Activated CD8-positive, alpha-beta memory T cell treated with anti-CD3 and anti-CD28 coated beads for 1 hour (primary cell): Measurements from ENCODE around the gene LRRK1.

Experiments used
- DNase-seq, 2 donors: peaks; one replicate each; pipeline ENCODE4 v3.0.0-alpha.2; 2020; ENCODE audit warnings: low read depth in 1 of 2; ENCODE audit errors: extremely low read depth in 1 of 2

LRRK1 gene

DNA sequence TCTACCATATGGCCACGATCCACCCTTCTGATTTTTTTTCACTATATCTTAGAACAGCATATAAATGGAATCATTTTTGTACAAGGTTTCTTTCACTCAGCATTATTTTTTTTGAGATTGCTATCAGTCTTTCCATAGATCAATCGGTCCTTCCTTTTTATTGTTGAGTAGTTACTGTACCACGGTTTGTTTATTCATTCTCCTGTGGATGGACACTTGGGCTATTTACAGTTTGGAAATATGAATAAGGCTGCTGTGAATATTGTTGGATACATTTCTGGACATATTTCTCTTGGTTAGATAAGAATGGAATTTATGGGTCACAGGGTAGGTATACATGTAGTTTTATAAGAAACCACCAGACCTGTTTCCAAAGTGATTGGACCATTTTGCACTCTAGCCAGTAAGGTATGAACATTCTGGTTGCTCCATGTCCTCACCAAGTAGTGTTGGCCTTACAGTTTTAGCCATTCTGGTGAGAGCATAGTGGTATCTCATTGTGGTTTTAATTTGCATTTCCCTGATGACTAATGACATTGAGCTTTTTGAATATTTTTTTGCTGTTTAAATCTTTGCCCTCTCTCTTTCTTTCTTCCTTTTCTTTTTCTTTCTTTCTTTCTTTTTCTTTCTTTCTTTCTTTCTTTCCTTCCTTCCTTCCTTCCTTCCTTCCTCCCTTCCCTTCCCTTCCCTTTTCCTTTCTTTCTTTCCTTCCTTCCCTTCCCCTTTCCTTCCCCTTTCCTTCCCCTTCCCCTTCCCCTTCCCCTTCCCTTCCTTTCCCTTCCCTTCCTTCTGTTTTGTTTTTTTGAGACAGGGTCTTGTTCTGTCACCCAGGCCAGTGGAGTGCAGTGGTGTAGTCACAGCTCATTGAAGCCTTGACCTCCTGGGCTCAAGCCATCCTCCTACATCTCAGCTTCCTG is 49.2 kb downstream of the LRRK1 start:
- no peak for DNase-seq

DNA sequence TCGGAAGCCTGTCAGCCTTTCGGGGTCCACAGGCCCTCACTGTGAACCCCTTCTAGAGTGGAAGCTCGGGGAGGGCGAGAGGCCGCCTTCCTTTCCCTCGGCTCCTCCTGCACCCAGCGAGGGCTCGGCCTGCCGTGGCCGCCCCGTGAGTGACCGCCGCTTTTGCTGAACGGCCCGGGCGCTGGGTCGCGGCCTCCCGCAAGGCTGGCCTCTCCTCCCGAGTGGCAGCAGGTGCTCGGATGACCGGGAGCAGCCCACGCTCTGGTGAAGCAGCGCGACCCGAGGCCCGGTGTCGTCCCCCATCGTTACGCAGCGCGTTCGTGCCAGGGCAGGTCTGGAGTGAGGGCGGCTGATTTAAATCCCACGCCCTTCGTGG is 53.8 kb downstream of the LRRK1 start:
- DNase-seq = no peak

DNA sequence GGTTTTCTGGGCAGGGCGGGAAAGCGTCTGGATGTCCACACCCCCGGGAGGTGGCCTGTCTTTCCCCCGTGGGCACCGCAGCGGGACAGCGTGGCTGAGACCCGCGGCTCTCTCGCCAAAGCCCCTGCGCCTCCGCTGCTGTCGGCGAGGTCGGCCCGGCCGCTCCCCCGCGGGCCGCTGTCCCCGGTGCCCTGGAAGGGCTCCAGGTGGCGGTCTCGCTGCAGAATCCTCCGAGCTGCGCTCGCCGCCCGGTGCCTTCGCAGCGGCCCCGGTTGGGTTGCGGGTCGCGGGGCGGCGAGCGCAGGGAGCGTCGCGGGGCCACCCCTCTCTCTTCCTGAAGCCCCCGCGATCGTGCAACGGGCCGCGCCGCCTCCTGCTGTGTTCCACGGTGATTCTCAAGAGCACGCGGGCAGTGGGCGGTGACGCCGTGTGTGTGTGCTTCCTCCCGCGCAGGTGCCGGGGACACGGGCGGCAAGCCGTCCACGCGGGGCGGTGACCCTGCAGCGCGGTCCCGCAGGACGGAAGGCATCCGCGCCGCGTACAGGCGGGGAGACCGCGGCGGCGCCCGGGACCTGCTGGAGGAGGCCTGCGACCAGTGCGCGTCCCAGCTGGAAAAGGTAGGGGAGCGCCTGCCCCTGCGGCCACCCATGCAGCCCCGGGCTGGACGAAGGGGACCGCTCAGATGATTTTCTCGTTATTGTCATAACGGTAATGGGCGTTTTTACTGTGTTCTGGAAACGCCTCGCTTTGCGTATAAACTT is 54.4 kb downstream of the LRRK1 start:
- DNase-seq = no peak

DNA sequence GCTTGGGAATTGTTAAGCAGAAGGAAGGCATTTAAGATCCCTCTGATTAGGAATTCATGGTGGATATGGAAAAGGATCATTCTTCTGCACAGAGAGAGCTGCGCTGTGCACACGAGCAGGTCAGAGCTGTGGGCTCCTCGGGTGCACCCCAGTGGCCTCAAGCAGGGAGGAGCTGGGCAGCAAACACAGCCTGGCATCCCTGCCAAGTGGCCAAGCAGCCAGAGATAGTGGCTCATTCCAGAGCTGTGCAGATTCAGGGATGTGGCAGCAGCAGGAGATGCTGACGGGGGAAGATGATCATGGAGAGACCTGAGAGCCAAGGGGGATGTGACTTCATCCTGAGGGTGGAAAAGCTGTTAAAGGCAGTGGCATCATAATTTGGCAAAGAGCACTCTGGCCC is 55.9 kb downstream of the LRRK1 start:
- no peak for DNase-seq

DNA sequence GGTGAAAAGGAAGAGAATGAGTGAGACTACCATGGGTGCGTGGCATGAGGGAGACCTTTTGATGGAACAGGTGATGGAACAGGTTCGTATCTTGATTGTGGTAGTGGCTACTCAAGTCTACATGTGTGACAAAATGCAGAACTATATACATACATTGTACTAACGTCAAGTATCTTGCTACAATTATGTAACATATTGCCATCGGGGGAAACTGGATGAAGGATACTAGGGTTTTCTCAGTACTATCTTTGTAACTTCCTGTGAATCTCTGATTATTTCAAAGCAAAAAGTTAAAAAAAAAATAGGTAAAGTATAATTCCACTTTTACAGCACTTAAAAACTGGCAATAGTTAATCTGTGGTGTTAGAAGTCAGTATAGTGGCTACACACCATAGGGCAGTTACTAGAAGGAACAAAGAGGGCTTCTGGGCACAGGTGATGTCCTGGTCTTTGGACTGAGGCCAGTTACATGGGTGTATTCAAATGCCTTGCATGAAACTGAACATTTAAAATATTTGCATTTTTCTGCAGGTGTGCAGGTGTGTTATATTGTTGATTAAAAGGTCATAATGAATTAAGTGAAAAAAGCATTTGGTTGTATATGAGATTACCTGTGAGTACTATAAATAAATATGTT is 61.4 kb downstream of the LRRK1 start:
- no peak for DNase-seq

- DNase-seq = no peak
Measured at GRCh38 chr15:100981086-100981485, 61.9 kb downstream of the LRRK1 start.

DNA sequence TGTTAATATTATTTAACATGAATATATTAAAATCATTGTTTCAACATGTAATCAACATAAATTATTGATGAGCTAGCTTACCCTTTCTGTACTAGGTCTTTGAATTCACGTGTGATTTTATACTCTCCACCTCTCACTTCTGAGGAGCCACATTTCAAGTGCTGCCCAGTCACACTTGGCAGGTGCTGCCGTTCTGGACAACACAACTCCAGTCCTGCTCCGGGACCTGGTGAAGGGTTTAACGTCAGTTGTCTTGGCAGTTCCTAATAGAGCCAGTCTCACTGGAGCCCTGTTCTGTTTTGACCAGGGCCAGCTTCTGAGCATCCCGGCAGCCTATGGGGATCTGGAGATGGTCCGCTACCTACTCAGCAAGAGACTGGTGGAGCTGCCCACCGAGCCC is 64.1 kb downstream of the LRRK1 start:
- DNase-seq = no peak

DNA sequence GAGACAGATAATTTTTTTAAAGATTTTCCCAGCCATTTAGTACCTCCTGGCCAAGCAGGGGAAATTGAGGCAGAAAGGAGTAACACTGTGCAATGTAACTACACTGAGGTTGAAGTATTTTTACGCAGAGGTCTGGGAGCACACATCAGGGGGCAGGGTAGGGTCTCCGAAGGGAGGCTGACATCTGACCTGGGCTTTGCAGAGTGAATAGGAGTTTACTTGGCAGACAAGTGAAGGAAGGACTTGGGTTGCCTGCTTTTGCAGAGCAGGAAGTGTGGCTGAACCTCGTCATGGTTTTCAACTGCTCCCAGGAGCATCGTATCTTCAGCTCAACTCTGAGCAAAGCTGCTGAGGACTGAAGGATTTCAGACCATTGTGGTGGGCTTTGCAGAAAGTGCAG is 66.2 kb downstream of the LRRK1 start:
- DNase-seq = no peak

- no peak for DNase-seq
Measured at GRCh38 chr15:100986158-100986896, 67.2 kb downstream of the LRRK1 start.

GRCh38 chr15:100987143-100987542 is 68.0 kb downstream of the LRRK1 start:
- no peak for DNase-seq

DNA sequence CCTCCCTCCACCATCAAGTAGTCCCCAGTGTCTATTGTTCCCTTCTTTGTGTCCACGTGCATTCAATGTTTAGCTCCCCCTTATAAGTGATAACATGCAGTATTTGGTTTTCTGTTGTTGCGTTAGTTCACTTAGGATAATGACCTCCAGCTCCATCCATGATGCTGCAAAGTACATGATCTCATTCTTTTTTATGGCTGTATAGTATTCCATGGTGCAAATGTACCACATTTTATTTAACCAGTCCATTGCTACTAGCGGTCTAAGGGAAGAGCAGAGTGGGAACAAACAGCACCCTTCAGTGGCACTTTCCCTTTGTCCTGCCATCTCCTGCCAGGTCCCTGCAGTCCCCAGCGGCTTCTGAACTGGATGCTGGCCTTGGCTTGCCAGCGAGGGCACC is 69.1 kb downstream of the LRRK1 start:
- no peak for DNase-seq

GRCh38 chr15:100988857-100989256 is 69.7 kb downstream of the LRRK1 start:
- DNase-seq = no peak

- DNase-seq = no peak
Measured at GRCh38 chr15:100994597-100995446, 75.7 kb downstream of the LRRK1 start.

DNA sequence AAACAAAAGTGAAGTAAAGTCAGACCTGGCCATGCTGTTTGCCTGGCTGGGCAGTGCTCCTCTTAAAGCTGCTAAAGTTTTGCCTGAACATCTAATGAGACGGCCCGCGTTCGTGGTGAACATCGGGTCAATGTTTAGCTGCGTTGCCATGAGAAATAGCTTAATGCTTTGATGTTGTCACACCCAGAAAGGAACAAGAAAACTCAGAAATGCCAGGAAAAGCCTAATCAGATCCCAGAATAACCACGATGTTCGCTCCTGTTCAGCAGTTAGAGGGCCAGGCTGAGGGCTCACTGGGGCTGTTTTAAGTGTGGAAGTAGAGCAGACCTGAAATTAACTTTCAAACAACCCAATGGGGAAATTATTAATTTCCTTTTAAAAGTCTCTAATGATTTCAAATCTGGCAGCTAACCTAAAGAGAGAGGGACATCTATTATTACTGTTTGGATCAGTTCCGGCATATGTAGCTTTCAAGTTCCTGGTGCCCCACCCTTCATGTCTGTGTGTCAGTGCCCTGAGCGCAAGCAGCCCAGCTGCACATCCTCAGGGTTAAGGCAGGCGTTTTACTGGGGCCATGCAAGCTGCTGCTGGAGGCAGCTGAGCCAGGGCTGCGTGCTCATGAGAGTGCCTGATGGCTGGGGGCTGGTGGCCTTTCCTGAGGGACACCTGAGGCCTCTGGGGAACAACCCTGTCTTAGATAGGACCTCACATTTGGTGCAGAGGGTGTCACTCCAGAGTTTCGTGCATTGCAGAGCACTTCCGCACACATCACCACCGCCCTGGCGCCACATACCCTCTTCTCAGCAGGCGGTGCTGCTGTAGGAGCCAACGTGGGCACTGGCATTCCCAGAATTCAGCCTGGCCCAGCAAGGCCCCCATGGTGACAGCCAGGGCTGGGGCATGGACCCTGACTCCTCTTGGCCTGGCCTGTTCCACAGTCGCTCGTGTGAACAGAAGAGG is 76.6 kb downstream of the LRRK1 start:
- no peak for DNase-seq

DNA sequence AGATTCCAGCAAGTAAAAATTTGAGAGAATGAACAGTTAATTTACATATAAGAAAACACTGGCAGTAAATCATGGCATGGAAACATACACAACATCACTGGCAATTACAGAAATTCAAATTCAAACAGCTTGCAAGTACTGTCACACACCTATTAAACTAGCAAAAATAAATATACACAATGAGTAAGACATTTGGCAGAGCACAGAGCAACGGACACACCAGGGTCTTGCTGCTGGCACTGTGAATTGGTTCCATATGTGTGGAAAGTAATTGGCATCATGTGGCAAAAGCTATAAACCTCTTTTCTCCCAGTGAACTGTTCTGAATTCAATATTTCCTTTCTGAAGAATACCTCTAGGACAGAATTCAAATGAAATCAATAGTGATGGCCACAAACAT is 78.3 kb downstream of the LRRK1 start:
- DNase-seq = no peak

DNA sequence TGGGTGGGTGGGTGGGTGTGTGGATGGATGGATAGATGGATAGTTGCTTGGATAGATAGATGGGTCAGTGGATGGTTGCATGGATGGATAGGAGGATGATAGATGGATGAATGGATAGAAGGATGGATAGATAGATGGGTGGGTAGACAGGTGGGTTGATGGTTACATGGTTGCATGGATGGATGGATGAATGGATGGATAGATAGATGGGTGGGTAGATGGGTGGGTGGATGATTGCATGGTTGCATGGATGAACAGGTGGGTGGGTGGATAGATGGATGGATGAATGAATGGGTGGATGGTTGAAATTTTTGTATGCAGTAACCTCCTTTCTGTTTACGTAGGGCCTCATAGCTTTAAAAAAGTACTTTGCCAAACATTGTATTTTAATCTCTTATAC is 79.5 kb downstream of the LRRK1 start:
- no peak for DNase-seq

DNA sequence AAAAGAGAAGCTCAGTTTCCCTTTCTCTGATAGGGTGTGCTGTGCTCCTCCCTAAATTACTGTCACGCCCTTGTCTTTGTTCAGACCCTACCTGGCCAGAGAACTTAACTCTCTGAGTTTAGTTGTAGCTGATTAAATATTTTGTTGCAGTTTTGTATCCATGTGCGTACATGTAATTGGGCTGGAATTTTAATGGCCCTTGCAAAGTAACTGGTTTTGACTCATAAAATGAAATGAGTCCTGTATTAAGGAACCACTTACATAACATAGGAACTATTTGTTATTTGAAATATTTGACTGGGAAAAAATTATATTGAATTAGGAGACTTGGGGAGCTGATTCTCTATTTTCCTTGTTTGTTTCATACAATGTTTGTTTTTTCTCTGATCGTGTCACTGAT is 80.2 kb downstream of the LRRK1 start:
- no peak for DNase-seq

DNA sequence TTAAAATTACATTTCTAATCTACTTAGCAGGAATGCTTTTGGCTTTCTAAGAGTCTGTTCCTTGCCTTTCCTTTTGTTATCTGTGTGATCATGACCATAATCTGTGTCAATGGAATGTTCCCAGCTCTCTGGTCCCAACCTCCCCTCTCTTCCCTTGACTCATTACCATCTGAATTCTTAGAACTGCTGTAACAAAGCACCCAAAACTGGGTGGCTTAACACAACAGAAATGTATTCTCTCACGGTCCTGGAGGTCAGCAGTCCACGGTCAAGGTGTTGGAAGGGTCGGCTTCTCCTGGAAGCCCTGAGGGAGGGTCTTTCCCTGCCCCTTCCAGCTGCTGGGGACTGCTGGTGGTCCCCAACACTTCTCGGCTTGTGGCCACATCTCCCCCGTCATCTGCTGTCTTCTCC is 81.1 kb downstream of the LRRK1 start:
- DNase-seq = no peak

- DNase-seq = no peak
Measured at GRCh38 chr15:101001056-101001455, 81.9 kb downstream of the LRRK1 start.
